ENCODE results near the gene ELK3. TPM values are rescaled to one million over a fixed set of nuclear protein-coding genes. Genes with fewer than 3 reads are reported as not detected.
A peak's percentile ranks its signal among the peaks of the same experiment; 100 is the strongest.
"Not testable (repeated sequence)": the region's sequence is repeated elsewhere in the genome, so short reads cannot be mapped to it uniquely, and the experiment has no call there.

ELK3 gene
- total RNA-seq, 2 donors from 2014 or later: 17.1 to 18.1 TPM

GRCh38 chr12:96313606-96314005 lies 119.4 kb downstream of the ELK3 start:
- Mint-ChIP-seq H3K9me3 (peaks cover 8% of the 10 kb centered on the region), H3K4me3 (no peak overlapping the region), H3K4me1 (peaks cover 4% of the 10 kb centered on the region), H3K27me3 (ENCODE audit: insufficient read depth) (no peaks in the 10 kb centered on the region), H3K36me3 (ENCODE audit: low read depth) (peaks cover 26% of the 10 kb centered on the region), H3K27ac (no peak overlapping the region)
- Histone ChIP-seq H3K9ac (ENCODE audit: extremely low read depth, low read length, poor library complexity, severe bottlenecking) (no peak overlapping the region), H3K27me3 (ENCODE audit: control insufficient read depth, insufficient read depth, low read length, poor library complexity, severe bottlenecking) (no peaks in the 10 kb centered on the region), H3K27ac (ENCODE audit: low read depth, low read length) (no peak overlapping the region), H3K9me3 (ENCODE audit: control insufficient read depth, low read length) (peaks cover 4% of the 10 kb centered on the region), H3K4me3 (ENCODE audit: low read length) (no peak overlapping the region), H3K36me3 (ENCODE audit: control insufficient read depth, insufficient read depth, low read length) (peaks cover 55% of the 10 kb centered on the region), H3K4me1 (ENCODE audit: control insufficient read depth, insufficient read depth, low read length) (no peaks in the 10 kb centered on the region)
- TF ChIP-seq, protein P1, sequence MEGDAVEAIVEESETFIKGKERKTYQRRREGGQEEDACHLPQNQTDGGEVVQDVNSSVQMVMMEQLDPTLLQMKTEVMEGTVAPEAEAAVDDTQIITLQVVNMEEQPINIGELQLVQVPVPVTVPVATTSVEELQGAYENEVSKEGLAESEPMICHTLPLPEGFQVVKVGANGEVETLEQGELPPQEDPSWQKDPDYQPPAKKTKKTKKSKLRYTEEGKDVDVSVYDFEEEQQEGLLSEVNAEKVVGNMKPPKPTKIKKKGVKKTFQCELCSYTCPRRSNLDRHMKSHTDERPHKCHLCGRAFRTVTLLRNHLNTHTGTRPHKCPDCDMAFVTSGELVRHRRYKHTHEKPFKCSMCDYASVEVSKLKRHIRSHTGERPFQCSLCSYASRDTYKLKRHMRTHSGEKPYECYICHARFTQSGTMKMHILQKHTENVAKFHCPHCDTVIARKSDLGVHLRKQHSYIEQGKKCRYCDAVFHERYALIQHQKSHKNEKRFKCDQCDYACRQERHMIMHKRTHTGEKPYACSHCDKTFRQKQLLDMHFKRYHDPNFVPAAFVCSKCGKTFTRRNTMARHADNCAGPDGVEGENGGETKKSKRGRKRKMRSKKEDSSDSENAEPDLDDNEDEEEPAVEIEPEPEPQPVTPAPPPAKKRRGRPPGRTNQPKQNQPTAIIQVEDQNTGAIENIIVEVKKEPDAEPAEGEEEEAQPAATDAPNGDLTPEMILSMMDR (conservative IDR thresholded peaks at IDR 0.05): no peak
- no peak for DNase-seq

- H3K36me3 Mint-ChIP-seq (ENCODE audit: low read depth): peaks cover 21% of the 10 kb centered on the region
- DNase-seq: no peak
- TF ChIP-seq, protein P1 (conservative IDR thresholded peaks at IDR 0.05): no peak
- peaks cover 4% of the 10 kb centered on the region for H3K4me1 Mint-ChIP-seq
- H3K27me3 Mint-ChIP-seq (ENCODE audit: insufficient read depth): no peaks in the 10 kb centered on the region
- 95 to 100% methylated on average over 2 of the region's 2 CpGs for WGBS, 2 experiments (ENCODE audit: insufficient coverage in 1 of 2, insufficient read length in 1 of 2)
- peaks cover 8% of the 10 kb centered on the region for H3K9me3 Mint-ChIP-seq
- H3K4me1 ChIP-seq (ENCODE audit: control insufficient read depth, insufficient read depth, low read length): no peaks in the 10 kb centered on the region
- no peak overlapping the region for H3K27ac ChIP-seq (ENCODE audit: low read depth, low read length)
- H3K27ac Mint-ChIP-seq: no peak overlapping the region
- H3K4me3 Mint-ChIP-seq: no peak overlapping the region
- peaks cover 45% of the 10 kb centered on the region for H3K36me3 ChIP-seq (ENCODE audit: control insufficient read depth, insufficient read depth, low read length)
- H3K9me3 ChIP-seq (ENCODE audit: control insufficient read depth, low read length): peaks cover 3% of the 10 kb centered on the region
- no peak overlapping the region for H3K4me3 ChIP-seq (ENCODE audit: low read length)
- H3K27me3 ChIP-seq (ENCODE audit: control insufficient read depth, insufficient read depth, low read length, poor library complexity, severe bottlenecking): no peaks in the 10 kb centered on the region
- no peak overlapping the region for H3K9ac ChIP-seq (ENCODE audit: extremely low read depth, low read length, poor library complexity, severe bottlenecking)
Measured at GRCh38 chr12:96314723-96315122, 120.5 kb downstream of the ELK3 start.

- peak; percentile 55 for DNase-seq
- peak overlapping the region; percentile 79 for H3K4me3 Mint-ChIP-seq
- peak overlapping the region; percentile 27 for H3K9ac ChIP-seq (ENCODE audit: extremely low read depth, low read length, poor library complexity, severe bottlenecking)
Measured at GRCh38 chr12:96315741-96316481, 121.7 kb downstream of the ELK3 start.

DNA sequence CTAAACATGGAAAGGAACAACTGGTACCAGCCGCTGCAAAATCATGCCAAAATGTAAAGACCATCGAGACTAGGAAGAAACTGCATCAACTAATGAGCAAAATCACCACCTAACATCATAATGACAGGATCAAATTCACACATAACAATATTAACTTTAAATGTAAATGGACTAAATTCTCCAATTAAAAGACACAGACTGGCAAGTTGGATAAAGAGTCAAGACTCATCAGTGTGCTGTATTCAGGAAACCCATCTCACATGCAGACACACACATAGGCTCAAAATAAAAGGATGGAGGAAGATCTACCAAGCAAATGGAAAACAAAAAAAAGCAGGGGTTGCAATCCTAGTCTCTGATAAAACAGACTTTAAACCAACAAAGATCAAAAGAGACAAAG lies 123.6 kb downstream of the ELK3 start:
- not testable (repeated sequence) for H3K27ac Mint-ChIP-seq; H3K4me1 ChIP-seq (ENCODE audit: control insufficient read depth, insufficient read depth, low read length); H3K9ac ChIP-seq (ENCODE audit: extremely low read depth, low read length, poor library complexity, severe bottlenecking); H3K4me1 Mint-ChIP-seq; H3K27ac ChIP-seq (ENCODE audit: low read depth, low read length); H3K4me3 ChIP-seq (ENCODE audit: low read length); H3K27me3 Mint-ChIP-seq (ENCODE audit: insufficient read depth); DNase-seq; H3K4me3 Mint-ChIP-seq; H3K27me3 ChIP-seq (ENCODE audit: control insufficient read depth, insufficient read depth, low read length, poor library complexity, severe bottlenecking)
- Mint-ChIP-seq H3K36me3 (ENCODE audit: low read depth) (peaks cover 18% of the 10 kb centered on the region), H3K9me3 (peaks cover 18% of the 10 kb centered on the region)
- peaks cover 10% of the 10 kb centered on the region for H3K9me3 ChIP-seq (ENCODE audit: control insufficient read depth, low read length)
- peaks cover 26% of the 10 kb centered on the region for H3K36me3 ChIP-seq (ENCODE audit: control insufficient read depth, insufficient read depth, low read length)
- WGBS, 2 experiments (ENCODE audit: insufficient coverage in 1 of 2, insufficient read length in 1 of 2): 80% methylated on average over 1 of the region's 2 CpGs; no CpG with 5 or more reads in 1 of the 2 experiments

More at GRCh38 chr12:96315741-96316481, 121.7 kb downstream of the ELK3 start:
- H3K4me1 ChIP-seq (ENCODE audit: control insufficient read depth, insufficient read depth, low read length); H3K27me3 ChIP-seq (ENCODE audit: control insufficient read depth, insufficient read depth, low read length, poor library complexity, severe bottlenecking); H3K9me3 ChIP-seq (ENCODE audit: control insufficient read depth, low read length); H3K27ac ChIP-seq (ENCODE audit: low read depth, low read length); H3K27me3 Mint-ChIP-seq (ENCODE audit: insufficient read depth); H3K4me1 Mint-ChIP-seq: not testable (repeated sequence)
- TF ChIP-seq, protein P1 (conservative IDR thresholded peaks at IDR 0.05): peak; percentile 31
- Histone ChIP-seq H3K4me3 (ENCODE audit: low read length) (peak overlapping the region; percentile 42), H3K36me3 (ENCODE audit: control insufficient read depth, insufficient read depth, low read length) (peaks cover 33% of the 10 kb centered on the region)
- 33 to 55% methylated on average over 6 to 27 of the region's 33 CpGs for WGBS, 2 experiments (ENCODE audit: insufficient coverage in 1 of 2, insufficient read length in 1 of 2)
- Mint-ChIP-seq H3K36me3 (ENCODE audit: low read depth) (peaks cover 15% of the 10 kb centered on the region), H3K27ac (peak overlapping the region; percentile 99), H3K9me3 (peaks cover 10% of the 10 kb centered on the region)

Data from endodermal cell (in vitro differentiated cells).